MCF 10A (cell line): ENCODE results near the gene HHATL. TPM values are rescaled to one million over a fixed set of nuclear protein-coding genes. Genes with fewer than 3 reads are reported as not detected.

Source experiments
- BruUV-seq: library from RNA; stranded (reverse); fragments of 400-500 nt; replicated peaks from 2 replicates; lab custom pipeline; 2021; lab: Mats Ljungman, UMichigan
- CTCF ChIA-PET: fragments of 300-600 bp; sonication (Branson Sonifier 250); formaldehyde crosslinking; extraction: SDS; loops from one replicate; lab custom pipeline; 2021; ENCODE audit warnings: antibody characterized with exemption, inconsistent platforms; lab: Yijun Ruan, JAX
- POLR2A ChIA-PET: fragments of 300-600, 350-650 bp; sonication (Branson Sonifier 250); formaldehyde crosslinking; extraction: SDS; loops from one replicate; lab custom pipeline; 2020; ENCODE audit warnings: antibody characterized with exemption, inconsistent platforms; lab: Yijun Ruan, JAX
- DNase-seq: peaks from one replicate; pipeline ENCODE4 v3.0.0-alpha.2; 2018; ENCODE audit not compliant: unreplicated experiment
- H3K27ac Mint-ChIP-seq: one replicate; pipeline ENCODE4 v1.8.0; 2022; ENCODE audit warnings: mild to moderate bottlenecking, low read depth, mixed read lengths; ENCODE audit not compliant: unreplicated experiment
- H3K27me3 Mint-ChIP-seq: one replicate; pipeline ENCODE4 v1.8.0; 2022; ENCODE audit warnings: mixed read lengths; ENCODE audit not compliant: insufficient read depth, unreplicated experiment
- H3K36me3 Mint-ChIP-seq: one replicate; pipeline ENCODE4 v1.8.0; 2022; ENCODE audit warnings: mild to moderate bottlenecking, moderate library complexity, mixed read lengths; ENCODE audit not compliant: insufficient read depth, unreplicated experiment
- H3K4me1 Mint-ChIP-seq: one replicate; pipeline ENCODE4 v1.8.0; 2022; ENCODE audit warnings: mixed read lengths; ENCODE audit not compliant: insufficient read depth, unreplicated experiment
- H3K4me3 Mint-ChIP-seq: one replicate; pipeline ENCODE4 v1.8.0; 2022; ENCODE audit warnings: mild to moderate bottlenecking, moderate library complexity, mixed read lengths; ENCODE audit not compliant: unreplicated experiment
- H3K9me3 Mint-ChIP-seq: one replicate; pipeline ENCODE4 v1.8.0; 2022; ENCODE audit warnings: mixed read lengths; ENCODE audit not compliant: unreplicated experiment
- intact Hi-C: fragments of 100-400 bp; cut with micrococcal nuclease; formaldehyde crosslinking; loops from 2 replicates; pipeline ENCODE4 v1.14.1; 2022
- total RNA-seq: library from RNA; stranded (reverse); gene quantifications from 2 replicates; pipeline ENCODE4 v1.2.3, GENCODE V29; 2022
- TF ChIP-seq, protein P1 (sequence below): fragments of 200-600 bp; IDR thresholded peaks from one replicate; pipeline ENCODE4 v1.8.0; 2022; ENCODE audit warnings: antibody characterized with exemption, mild to moderate bottlenecking; ENCODE audit not compliant: unreplicated experiment

Gene HHATL
- total RNA-seq, 1 experiment from 2014 or later: not detected

DNA sequence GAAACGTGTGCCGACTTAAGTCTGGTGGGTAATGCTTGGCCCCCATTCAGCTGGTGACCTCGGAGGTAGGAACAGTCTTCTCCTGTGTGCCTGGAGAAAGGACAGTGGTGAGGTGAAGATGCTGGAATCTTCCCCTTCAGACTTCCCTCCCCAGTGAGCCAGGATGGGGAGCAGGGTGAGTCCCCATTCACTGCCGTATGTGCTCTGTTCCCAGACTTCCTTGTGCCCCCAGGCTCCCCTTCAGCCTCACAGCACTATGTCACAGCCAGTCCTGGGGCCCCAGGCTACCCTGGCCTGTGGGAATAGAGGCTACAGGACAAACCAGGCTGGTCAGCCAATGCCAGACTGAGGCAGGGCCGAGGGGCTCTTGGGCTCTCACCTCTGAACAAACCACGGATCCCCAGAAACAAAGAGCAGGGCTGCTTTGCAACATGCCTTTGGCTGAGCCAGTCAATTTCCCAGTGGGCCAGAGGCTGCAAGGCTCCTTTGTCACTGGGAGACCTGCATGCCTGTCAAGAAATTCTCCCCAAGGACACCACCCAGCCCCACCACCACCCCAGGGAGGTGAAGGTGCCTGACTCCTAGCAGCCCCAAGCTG, 31.8 kb upstream of the HHATL start:
- Mint-ChIP-seq H3K27me3 (no peaks in the 10 kb centered on the region), H3K9me3 (no peaks in the 10 kb centered on the region), H3K36me3 (no peaks in the 10 kb centered on the region), H3K27ac (no peak overlapping the region), H3K4me3 (no peak overlapping the region), H3K4me1 (no peaks in the 10 kb centered on the region)
- CTCF ChIA-PET: interaction anchor here (1.0 to 2.0 kb wide), 2 partner anchors 10 to 14 kb away, joined by 4 to 8 read pairs; no protein-coding TSS in a partner anchor
- TF ChIP-seq, protein P1, sequence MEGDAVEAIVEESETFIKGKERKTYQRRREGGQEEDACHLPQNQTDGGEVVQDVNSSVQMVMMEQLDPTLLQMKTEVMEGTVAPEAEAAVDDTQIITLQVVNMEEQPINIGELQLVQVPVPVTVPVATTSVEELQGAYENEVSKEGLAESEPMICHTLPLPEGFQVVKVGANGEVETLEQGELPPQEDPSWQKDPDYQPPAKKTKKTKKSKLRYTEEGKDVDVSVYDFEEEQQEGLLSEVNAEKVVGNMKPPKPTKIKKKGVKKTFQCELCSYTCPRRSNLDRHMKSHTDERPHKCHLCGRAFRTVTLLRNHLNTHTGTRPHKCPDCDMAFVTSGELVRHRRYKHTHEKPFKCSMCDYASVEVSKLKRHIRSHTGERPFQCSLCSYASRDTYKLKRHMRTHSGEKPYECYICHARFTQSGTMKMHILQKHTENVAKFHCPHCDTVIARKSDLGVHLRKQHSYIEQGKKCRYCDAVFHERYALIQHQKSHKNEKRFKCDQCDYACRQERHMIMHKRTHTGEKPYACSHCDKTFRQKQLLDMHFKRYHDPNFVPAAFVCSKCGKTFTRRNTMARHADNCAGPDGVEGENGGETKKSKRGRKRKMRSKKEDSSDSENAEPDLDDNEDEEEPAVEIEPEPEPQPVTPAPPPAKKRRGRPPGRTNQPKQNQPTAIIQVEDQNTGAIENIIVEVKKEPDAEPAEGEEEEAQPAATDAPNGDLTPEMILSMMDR: no peak
- intact Hi-C loops: no loop called here
- no peak for DNase-seq
- no TSS peak for BruUV-seq
- POLR2A ChIA-PET: no interaction called here

DNA sequence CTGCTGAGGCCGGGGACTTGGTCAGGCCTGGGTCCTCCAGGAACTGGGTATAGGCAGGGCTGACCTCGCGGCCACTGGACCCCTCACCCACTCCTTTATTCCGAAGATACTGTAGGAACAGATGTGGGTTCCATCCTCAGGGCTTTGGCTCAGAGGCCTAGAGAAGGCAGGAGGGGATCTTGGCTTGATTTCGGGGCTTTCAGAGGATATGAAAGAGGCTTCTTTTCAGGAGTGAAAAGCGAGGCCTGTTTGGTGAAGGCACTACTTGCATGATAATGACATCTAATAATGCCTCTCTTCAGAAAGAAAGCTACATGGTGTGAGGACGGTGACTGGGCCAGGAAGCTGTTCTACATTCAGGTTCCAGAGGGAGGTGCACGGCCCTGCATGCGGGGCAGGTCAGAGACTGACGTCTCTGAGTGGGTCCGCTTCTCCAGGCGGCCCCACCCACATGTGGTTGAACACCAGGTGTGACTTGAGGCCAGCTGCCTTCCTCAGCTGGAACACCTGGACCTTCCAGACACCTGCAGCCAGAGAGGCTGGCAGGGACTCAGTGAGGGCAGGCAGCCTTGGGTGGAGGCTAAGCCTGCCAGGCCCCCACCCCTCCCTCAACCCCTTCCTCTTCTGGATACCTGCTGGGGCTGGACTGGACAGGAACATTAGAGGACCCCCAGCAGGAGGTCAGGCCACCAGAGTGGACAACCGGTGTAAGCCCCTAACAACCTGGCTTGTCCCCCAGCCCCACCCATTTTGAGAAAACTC, 31.1 kb upstream of the HHATL start:
- ChIA-PET POLR2A (interaction anchor here (1.0 kb wide), 1 partner anchor 12 kb away, joined by 3 read pairs; no protein-coding TSS in a partner anchor), CTCF (no interaction called here)
- intact Hi-C loops: no loop called here
- BruUV-seq: no TSS peak
- Mint-ChIP-seq H3K4me1 (no peaks in the 10 kb centered on the region), H3K9me3 (no peaks in the 10 kb centered on the region), H3K27me3 (no peaks in the 10 kb centered on the region), H3K4me3 (no peak overlapping the region), H3K27ac (no peak overlapping the region), H3K36me3 (no peaks in the 10 kb centered on the region)
- no peak for DNase-seq
- TF ChIP-seq, protein P1: no peak

DNA sequence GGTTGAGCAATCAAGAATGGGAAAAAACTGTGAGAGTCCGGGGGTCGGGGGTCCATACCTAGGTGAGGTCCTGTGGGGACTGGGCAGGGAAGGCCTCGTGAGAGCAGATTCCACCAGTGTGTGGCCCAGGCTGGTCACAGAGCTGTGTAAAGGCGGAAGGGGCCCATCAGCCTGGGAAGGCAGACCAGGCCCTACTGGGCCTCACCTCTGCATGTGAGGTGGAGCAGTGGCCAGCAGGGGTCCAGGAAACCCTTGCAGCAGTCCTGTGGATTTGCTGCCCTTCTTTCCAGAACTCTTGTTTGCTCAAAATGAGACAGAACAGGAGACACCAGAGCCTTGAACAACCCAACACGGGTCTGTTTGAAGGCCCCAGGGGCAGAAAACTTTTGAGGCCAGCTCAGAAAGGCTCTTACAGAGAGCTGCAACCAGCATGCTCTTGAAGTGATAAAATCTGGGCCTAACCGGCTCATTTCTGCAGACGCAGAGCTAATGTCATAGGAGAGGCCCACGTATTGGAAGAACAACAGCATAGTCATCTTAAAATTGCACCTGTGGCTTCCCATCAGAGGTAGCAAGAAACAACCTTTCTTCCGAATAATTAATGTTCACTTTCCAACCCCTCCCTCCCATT, 30.3 kb upstream of the HHATL start:
- DNase-seq: no peak
- H3K9me3 Mint-ChIP-seq: no peaks in the 10 kb centered on the region
- no peak overlapping the region for H3K27ac Mint-ChIP-seq
- POLR2A ChIA-PET: interaction anchor here (1.0 kb wide), 1 partner anchor 11 kb away, joined by 3 read pairs; no protein-coding TSS in a partner anchor
- H3K27me3 Mint-ChIP-seq: no peaks in the 10 kb centered on the region
- peaks cover 3% of the 10 kb centered on the region for H3K4me1 Mint-ChIP-seq
- BruUV-seq: no TSS peak
- intact Hi-C loops: no loop called here
- H3K4me3 Mint-ChIP-seq: no peak overlapping the region
- CTCF ChIA-PET: no interaction called here
- H3K36me3 Mint-ChIP-seq: no peaks in the 10 kb centered on the region
- TF ChIP-seq, protein P1: no peak

- no peak for DNase-seq
- intact Hi-C loops: no loop called here
- no TSS peak for BruUV-seq
- ChIA-PET CTCF (no interaction called here), POLR2A (no interaction called here)
- Mint-ChIP-seq H3K27ac (no peak overlapping the region), H3K9me3 (no peaks in the 10 kb centered on the region), H3K4me1 (peaks cover 5% of the 10 kb centered on the region), H3K36me3 (no peaks in the 10 kb centered on the region), H3K27me3 (no peaks in the 10 kb centered on the region), H3K4me3 (no peak overlapping the region)
- TF ChIP-seq, protein P1: no peak
Measured at GRCh38 chr3:42732196-42732828, 29.7 kb upstream of the HHATL start.
